Measurements from ENCODE around the gene PAN3.

Gene PAN3

DNA sequence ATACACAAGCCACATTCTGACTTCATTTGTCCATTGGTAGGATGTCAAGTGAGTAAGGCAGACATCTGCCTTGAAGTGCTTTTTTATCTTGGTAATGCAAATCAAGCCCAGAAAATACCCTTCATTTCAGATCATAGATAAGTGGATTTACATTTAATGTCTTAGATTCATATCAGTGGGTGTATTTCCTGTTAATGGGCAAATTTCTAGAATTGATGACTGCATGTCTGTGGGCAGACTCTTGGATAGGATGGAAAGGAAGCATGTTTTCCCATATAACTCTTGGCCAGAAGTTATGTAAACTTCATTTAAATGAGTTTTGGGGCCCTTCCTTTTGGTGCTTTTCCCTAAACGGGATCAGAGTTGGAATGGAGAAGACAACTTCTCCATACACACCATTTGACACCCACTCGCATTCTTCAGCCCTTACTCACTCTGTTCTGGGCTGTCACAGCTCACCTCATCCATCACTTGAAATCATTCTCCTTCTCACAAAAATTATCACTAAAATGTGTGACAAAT is 202.0 kb downstream of the PAN3 start:
- no peak for DNase-seq

DNA sequence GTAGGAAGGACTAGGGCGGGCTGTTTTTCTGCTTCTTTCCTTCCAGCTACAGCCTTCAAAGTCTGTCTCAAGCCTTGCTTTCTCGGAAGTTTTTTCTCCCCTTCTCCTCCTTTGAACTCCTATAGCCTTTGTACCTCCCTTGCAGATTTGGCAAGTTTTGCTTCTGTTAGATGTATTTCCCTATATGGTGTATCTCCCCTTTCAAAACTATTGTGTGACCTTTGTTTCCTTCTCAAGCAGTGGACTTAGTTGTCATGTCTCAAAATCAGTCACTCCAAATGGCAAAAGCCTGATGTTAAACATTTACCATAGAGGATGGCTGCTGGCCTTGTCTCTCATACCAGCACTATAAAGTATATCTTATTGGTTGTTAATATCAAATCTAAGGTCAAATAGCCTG is 203.9 kb downstream of the PAN3 start:
- DNase-seq: no peak

DNA sequence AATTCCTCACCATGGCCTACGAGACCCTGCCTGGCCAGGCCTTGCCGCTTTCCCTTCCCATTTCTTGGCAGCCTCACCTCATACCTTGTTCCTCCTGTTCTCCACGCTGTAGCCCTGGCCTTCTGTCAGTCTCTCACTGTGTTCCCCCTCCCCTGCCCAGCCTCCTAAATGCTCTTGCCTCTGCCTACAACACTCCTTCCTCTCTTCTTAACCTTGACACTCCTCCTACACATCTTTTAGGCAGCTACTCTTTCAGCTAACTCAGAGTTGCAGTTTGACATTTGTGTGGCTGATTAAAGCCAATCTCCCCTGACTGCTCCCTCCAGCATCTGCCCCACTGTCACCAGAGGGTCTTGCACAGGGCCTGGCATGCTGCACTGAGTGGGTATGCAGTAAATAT is 205.8 kb downstream of the PAN3 start:
- DNase-seq: no peak
